Measurements from ENCODE around the gene ENTREP3. TPM values are rescaled to one million over a fixed set of nuclear protein-coding genes. Genes with fewer than 3 reads are reported as not detected.
"Not testable (repeated sequence)": the region's sequence is repeated elsewhere in the genome, so short reads cannot be mapped to it uniquely, and the experiment has no call there.

ENTREP3 gene
- total RNA-seq, 1 donor from 2014 or later: 22.9 TPM

GRCh38 chr1:155293086-155293749, 37.9 kb upstream of the ENTREP3 start:
- Histone ChIP-seq H3K27me3 (ENCODE audit: low read depth) (peaks cover 28% of the 10 kb centered on the region), H3K9me3 (no peaks in the 10 kb centered on the region), H3K36me3 (no peaks in the 10 kb centered on the region), H3K4me3 (no peak overlapping the region), H3K4me1 (peaks cover 8% of the 10 kb centered on the region), H3K27ac (no peak overlapping the region)
- DNase-seq (no peak), ATAC-seq (no peak)
- intact Hi-C loops (cut with DNase I): no loop called here
- no peak for TF ChIP-seq CTCF (IDR thresholded peaks at IDR 0.05)

GRCh38 chr1:155291006-155291405, 35.7 kb upstream of the ENTREP3 start:
- ATAC-seq: not testable (repeated sequence)

GRCh38 chr1:155287987-155288543, 32.8 kb upstream of the ENTREP3 start:
- no peak for ATAC-seq
- H3K9me3 ChIP-seq: no peaks in the 10 kb centered on the region
- no peak for DNase-seq

More at GRCh38 chr1:155291006-155291405, 35.7 kb upstream of the ENTREP3 start:
- H3K9me3 ChIP-seq; H3K4me1 ChIP-seq; H3K4me3 ChIP-seq; H3K36me3 ChIP-seq; DNase-seq; intact Hi-C loops (cut with DNase I); H3K27ac ChIP-seq: not testable (repeated sequence)
- peaks cover 17% of the 10 kb centered on the region for H3K27me3 ChIP-seq (ENCODE audit: low read depth)

GRCh38 chr1:155286544-155286943, 31.3 kb upstream of the ENTREP3 start:
- no peak for TF ChIP-seq CTCF (IDR thresholded peaks at IDR 0.05)
- no peaks in the 10 kb centered on the region for H3K36me3 ChIP-seq
- no peaks in the 10 kb centered on the region for H3K4me1 ChIP-seq
- no peak overlapping the region for H3K27ac ChIP-seq
- DNase-seq (no peak), ATAC-seq (no peak)
- H3K4me3 ChIP-seq: no peak overlapping the region
- no peaks in the 10 kb centered on the region for H3K27me3 ChIP-seq (ENCODE audit: low read depth)
- intact Hi-C loops (cut with DNase I): no loop called here
- H3K9me3 ChIP-seq: no peaks in the 10 kb centered on the region

More at GRCh38 chr1:155287987-155288543, 32.8 kb upstream of the ENTREP3 start:
- Histone ChIP-seq H3K27me3 (ENCODE audit: low read depth) (no peaks in the 10 kb centered on the region), H3K4me1 (no peaks in the 10 kb centered on the region), H3K36me3 (no peaks in the 10 kb centered on the region), H3K4me3 (no peak overlapping the region), H3K27ac (no peak overlapping the region)
- intact Hi-C loops (cut with DNase I): no loop called here
- no peak for TF ChIP-seq CTCF (IDR thresholded peaks at IDR 0.05)

GRCh38 chr1:155285631-155286044, 30.4 kb upstream of the ENTREP3 start:
- Histone ChIP-seq H3K4me3 (no peak overlapping the region), H3K4me1 (no peaks in the 10 kb centered on the region), H3K9me3 (no peaks in the 10 kb centered on the region), H3K36me3 (no peaks in the 10 kb centered on the region), H3K27me3 (ENCODE audit: low read depth) (no peaks in the 10 kb centered on the region), H3K27ac (no peak overlapping the region)
- no peak for TF ChIP-seq CTCF (IDR thresholded peaks at IDR 0.05)
- ATAC-seq: no peak
- no peak for DNase-seq
- intact Hi-C loops (cut with DNase I): no loop called here

GRCh38 chr1:155285063-155285462, 29.8 kb upstream of the ENTREP3 start:
- TF ChIP-seq CTCF (IDR thresholded peaks at IDR 0.05): no peak
- Histone ChIP-seq H3K27ac (no peak overlapping the region), H3K36me3 (no peaks in the 10 kb centered on the region), H3K4me3 (no peak overlapping the region), H3K4me1 (no peaks in the 10 kb centered on the region), H3K27me3 (ENCODE audit: low read depth) (no peaks in the 10 kb centered on the region), H3K9me3 (no peaks in the 10 kb centered on the region)
- DNase-seq: no peak
- intact Hi-C loops (cut with DNase I): no loop called here
- ATAC-seq: no peak
